ENCODE measurements around the gene KDM4B.

KDM4B gene

GRCh38 chr19:5091018-5091683 lies 122.2 kb downstream of the KDM4B start:
- DNase-seq (ENCODE audit: low read depth), result no peak

DNA sequence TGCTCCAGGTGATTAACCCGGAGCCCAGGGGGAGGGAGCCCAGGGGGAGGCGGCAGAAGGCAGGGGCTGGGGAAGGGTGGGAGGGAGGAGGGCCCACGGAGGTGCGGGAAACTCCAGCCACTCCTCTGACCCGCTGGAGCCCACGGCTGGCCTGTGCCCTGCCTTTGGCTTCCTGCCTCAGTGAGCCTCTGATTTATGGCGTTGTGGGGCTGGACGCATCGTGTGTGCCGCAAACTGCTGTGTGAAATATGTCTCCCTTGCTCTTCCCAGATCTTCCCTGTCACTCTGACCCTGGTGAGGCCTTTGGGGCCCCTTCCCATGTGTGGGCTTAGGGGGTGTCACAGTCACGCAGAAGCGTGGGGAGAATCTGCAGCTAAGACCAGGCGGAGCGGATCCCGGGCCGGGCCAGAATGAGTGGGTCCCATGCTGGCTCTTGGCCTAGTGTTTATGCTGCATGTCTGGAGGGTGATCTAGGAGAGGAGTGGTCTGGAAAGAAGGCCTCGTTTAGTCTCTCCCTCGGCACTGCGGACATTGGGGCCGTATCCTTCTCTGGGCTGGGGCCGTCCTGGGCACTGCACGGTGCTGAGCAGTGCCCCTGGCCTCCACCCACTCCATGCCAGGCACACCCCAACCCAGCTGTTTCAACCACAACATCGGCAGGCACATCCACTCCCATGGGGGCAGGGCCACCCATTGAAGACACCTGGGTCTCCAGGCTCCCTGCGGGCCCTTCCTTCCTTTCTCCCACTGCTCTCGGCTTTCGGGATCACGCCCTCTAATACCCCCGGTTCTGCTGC lies 123.0 kb downstream of the KDM4B start:
- DNase-seq (ENCODE audit: low read depth), result no peak

- DNase-seq (ENCODE audit: low read depth), result no peak
Measured at GRCh38 chr19:5092481-5092843, 123.5 kb downstream of the KDM4B start.

DNA sequence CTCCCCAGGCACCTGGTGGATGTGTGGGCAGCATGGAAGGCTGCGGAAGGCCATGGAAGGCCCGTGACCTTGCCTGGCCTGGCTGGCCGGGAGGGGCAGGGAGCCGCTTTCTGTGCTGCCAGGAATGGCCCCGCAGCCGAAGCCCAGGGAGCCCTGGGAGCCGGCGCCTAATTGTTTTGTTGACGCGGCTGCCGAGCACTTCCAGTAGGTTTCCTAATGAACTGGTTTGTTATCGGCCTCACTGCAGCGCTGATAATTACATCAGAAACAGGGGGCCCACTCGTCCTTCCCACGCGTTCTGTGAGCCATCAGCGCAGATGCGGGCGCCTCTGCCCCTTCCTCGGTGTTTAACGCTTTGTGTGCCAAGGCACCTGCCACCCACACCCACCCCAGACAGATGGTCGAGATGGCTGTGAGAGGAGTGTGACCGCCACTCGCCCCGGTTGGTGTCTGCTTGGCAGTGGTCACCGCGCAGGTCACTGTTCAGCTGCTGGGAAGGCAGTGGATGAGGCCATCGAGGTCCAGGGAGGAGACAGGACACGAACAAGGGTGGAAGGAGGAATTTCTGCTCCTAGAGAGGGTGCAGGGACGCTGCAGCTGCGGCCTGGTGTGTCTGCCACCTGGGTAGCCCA lies 124.5 kb downstream of the KDM4B start:
- DNase-seq (ENCODE audit: low read depth), result no peak

GRCh38 chr19:5093948-5094718 lies 125.2 kb downstream of the KDM4B start:
- no peak for DNase-seq (ENCODE audit: low read depth)

DNA sequence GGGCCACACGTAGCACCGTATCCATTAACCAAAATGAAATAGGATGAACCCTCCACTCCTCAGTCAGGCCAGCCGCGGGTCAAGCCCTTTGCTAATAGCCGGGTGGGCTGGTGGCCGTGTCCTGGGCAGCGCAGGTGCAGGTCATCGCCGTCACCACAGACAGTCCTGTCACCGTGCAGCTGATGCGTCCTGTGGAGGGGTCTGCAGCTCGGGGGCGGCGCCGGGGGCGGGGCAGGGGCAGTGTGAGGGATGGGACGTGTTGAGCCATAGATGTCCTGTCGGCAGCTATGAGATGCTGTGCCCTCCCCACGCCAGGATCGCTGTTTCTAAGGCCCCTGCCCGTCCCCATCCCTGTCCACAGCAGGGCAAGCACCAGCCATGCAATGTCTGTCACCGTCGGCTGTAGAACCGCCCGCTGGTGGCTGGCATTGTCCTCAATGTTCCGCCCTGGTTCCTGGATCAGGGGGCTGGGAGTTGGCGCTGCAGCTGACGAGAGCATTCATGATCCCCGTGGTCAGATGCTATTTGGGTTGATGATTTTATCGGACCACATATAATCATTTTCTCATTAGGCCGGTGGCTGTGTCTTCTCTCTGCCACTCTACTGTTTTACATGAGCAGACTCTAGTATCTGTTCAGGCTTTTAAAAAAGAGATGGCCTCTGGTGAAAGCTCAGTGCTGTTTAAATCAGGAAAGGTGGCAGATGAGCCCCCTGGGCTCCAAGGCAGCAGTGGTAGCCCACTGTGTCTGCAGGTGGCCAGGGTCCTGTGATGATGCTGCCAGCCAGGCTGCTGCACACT lies 126.1 kb downstream of the KDM4B start:
- DNase-seq (ENCODE audit: low read depth), result no peak

DNA sequence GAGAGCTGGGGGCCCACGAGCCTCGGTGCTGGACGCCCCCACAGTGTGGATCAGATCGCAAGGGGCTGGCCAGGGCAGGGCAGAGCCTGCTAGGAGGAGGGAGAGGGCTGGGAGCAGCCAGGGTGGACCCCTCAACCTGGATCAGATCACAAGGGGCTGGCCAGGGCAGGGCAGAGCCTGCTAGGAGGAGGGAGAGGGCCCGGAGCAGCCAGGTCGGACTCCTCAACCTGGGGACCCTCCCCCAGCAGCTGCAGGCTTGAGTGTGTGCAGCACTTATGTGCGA lies 126.6 kb downstream of the KDM4B start:
- DNase-seq (ENCODE audit: low read depth), result no peak

GRCh38 chr19:5096536-5096935 lies 127.6 kb downstream of the KDM4B start:
- DNase-seq (ENCODE audit: low read depth), result no peak

GRCh38 chr19:5097331-5097930 lies 128.5 kb downstream of the KDM4B start:
- DNase-seq (ENCODE audit: low read depth), result no peak

- DNase-seq (ENCODE audit: low read depth), result no peak
Measured at GRCh38 chr19:5097959-5098623, 129.2 kb downstream of the KDM4B start.

DNA sequence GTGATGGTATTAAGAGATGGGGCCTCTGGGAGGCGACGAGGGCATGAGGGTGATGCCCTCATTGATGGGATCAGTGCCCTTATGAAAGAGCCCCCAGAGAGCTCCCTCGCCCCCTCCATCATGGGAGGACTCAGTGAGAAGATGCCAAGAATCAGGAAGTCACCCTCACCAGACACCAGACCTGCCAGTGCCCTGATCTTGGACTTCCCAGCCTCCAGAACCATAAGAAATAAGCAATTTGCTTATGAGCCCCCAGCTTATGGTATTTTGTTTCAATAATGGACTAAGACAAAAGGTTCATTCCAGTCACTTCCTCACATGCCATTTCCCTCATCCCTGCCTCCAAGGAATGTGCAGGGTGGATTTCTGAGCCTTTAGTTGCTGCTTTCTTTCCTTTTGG lies 129.7 kb downstream of the KDM4B start:
- DNase-seq (ENCODE audit: low read depth), result no peak

DNA sequence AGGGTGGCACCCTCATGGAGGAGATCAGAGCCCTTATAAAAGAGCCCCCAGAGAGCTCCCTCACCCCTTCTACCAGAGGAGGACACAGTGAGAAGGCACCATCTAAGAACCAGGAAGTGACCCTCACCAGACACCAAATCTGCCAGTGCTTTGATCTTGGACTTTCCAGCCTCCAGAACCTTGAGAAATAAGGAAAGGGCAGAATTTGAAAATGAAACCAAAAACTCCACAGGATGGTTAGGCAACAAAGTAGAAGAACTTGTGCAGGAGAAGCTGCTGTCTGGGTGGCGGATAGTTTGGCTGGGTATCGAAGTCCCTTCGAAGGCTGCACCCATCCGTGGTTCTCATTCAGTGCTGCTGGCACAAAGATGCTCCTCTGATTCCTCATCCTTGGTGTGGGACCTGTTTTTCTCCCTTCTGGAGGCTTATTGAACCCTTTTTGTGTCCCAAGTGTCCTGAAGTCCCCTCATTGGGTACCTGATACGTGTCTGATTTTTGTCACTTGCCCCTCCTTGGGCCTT lies 130.8 kb downstream of the KDM4B start:
- no peak for DNase-seq (ENCODE audit: low read depth)

GRCh38 chr19:5101871-5102270 lies 133.0 kb downstream of the KDM4B start:
- no peak for DNase-seq (ENCODE audit: low read depth)

DNA sequence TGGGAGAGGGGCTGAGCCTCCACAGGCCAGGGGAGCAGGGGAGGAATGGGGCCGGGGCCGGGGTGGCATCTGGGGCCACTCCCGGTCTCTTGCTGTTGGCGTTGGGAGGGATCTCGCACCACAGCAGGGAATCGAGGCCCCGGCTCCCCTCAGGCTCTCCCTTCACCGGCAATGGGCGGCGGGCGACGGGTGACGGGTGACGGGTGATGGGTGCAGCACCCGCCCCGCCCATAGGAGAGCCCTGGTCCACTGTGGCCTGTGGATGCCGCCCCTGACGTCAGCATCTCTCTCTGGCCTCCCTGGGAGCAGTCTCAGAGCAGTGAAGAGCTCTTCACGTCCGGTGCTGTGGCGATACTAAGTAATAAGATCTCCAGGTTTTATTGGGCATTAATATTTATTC lies 133.6 kb downstream of the KDM4B start:
- DNase-seq (ENCODE audit: low read depth), result no peak

DNA sequence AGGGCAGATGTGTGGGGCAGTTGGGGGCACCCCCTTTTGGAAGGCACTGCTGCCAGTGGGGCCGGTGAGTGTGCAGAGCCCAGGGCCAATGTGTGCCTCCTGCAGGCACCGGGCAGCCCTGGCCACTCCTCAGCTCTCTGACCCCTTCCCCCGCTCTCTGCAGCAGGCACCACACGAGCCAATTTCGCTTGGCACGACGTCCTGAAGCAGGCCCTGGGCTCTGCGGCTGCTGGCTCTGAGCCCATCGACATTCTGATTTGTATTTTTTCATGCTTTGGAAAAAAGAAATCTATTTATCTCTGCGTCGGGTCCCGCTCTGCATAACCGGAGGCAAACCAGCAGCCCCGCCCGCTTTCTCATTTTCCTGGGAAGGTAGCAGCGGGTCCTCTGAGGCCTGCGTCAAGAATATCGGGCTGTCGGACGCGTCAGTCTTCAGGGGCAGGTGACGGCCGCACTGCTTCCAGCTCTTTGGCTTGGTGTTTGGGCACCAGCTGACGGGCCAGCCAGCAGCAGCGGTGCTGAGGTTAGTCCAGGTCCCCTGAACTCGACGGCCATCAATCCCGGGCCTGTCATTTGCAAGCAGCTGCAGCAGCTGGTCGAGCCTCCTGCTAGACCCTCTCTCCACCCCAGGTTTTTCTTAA lies 134.3 kb downstream of the KDM4B start:
- no peak for DNase-seq (ENCODE audit: low read depth)

GRCh38 chr19:5103812-5104410 lies 135.0 kb downstream of the KDM4B start:
- no peak for DNase-seq (ENCODE audit: low read depth)

GRCh38 chr19:5104871-5105351 lies 136.0 kb downstream of the KDM4B start:
- no peak for DNase-seq (ENCODE audit: low read depth)

GRCh38 chr19:5106191-5106726 lies 137.3 kb downstream of the KDM4B start:
- no peak for DNase-seq (ENCODE audit: low read depth)

- DNase-seq (ENCODE audit: low read depth), result no peak
Measured at GRCh38 chr19:5106971-5107370, 138.1 kb downstream of the KDM4B start.
